Loucy (cell line): Measurements from ENCODE around the gene WNK3.

Experiments
- EZH2phosphoT487 ChIP-seq: fragments of 200-600 bp; IDR thresholded peaks from 2 replicates; pipeline ENCODE4 v1.6.1; 2018; ENCODE audit warnings: antibody characterized with exemption, mild to moderate bottlenecking, moderate library complexity, borderline replicate concordance
- TF ChIP-seq, protein P1 (sequence below): fragments of 200-600 bp; sonication (generic); conservative IDR thresholded peaks from 2 replicates; pipeline ENCODE4 v1.5.1; 2014; ENCODE audit warnings: mild to moderate bottlenecking, antibody characterized with exemption, low read length

DNA sequence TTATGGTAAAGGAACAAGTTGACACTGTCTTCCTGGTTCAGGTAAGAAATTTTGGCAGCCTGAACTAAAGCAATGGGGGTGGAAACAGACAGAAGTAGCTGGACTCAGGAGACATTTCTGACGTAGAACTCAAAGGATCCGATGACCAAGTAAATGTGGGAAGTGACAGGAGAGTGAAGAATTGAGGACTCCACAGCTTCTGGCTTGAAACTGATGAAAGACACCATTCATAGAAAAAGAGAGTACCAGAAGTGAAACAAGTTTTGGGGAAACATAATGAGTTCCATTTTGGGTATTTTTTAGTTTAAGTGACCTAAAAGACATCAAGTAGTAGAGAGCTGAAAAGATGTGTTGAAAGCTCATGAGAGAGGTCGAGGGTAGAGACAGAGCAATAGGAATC, 180.5 kb downstream of the WNK3 start:
- TF ChIP-seq, protein P1, sequence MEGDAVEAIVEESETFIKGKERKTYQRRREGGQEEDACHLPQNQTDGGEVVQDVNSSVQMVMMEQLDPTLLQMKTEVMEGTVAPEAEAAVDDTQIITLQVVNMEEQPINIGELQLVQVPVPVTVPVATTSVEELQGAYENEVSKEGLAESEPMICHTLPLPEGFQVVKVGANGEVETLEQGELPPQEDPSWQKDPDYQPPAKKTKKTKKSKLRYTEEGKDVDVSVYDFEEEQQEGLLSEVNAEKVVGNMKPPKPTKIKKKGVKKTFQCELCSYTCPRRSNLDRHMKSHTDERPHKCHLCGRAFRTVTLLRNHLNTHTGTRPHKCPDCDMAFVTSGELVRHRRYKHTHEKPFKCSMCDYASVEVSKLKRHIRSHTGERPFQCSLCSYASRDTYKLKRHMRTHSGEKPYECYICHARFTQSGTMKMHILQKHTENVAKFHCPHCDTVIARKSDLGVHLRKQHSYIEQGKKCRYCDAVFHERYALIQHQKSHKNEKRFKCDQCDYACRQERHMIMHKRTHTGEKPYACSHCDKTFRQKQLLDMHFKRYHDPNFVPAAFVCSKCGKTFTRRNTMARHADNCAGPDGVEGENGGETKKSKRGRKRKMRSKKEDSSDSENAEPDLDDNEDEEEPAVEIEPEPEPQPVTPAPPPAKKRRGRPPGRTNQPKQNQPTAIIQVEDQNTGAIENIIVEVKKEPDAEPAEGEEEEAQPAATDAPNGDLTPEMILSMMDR = no peak
- no peak for TF ChIP-seq EZH2phosphoT487
